ENCODE results near the gene APEH.

The APEH gene

GRCh38 chr3:49666592-49666991 is 7.6 kb upstream of the APEH start:
- Mint-ChIP-seq H3K27ac (no peak overlapping the region), H3K9me3 (no peaks in the 10 kb centered on the region), H3K27me3 (ENCODE audit: low read depth, poor library complexity) (peaks cover 8% of the 10 kb centered on the region), H3K4me3 (no peak overlapping the region), H3K36me3 (ENCODE audit: low read depth) (no peaks in the 10 kb centered on the region), H3K4me1 (peaks cover 48% of the 10 kb centered on the region)
- no peak for TF ChIP-seq CTCF (IDR thresholded peaks at IDR 0.05)
- DNase-seq: no peak

- no peak for DNase-seq
- peaks cover 56% of the 10 kb centered on the region for H3K4me1 Mint-ChIP-seq
- H3K4me3 Mint-ChIP-seq: no peak overlapping the region
- no peaks in the 10 kb centered on the region for H3K36me3 Mint-ChIP-seq (ENCODE audit: low read depth)
- peaks cover 8% of the 10 kb centered on the region for H3K27me3 Mint-ChIP-seq (ENCODE audit: low read depth, poor library complexity)
- TF ChIP-seq CTCF (IDR thresholded peaks at IDR 0.05): no peak
- H3K27ac Mint-ChIP-seq: peak overlapping the region; percentile 1
- H3K9me3 Mint-ChIP-seq: no peaks in the 10 kb centered on the region
Measured at GRCh38 chr3:49667701-49668413, 6.3 kb upstream of the APEH start.

GRCh38 chr3:49668414-49668797 is 5.7 kb upstream of the APEH start:
- no peak for TF ChIP-seq CTCF (IDR thresholded peaks at IDR 0.05)
- peaks cover 60% of the 10 kb centered on the region for H3K4me1 Mint-ChIP-seq
- no peak overlapping the region for H3K4me3 Mint-ChIP-seq
- peak overlapping the region; percentile 1 for H3K27ac Mint-ChIP-seq
- DNase-seq: no peak
- no peaks in the 10 kb centered on the region for H3K9me3 Mint-ChIP-seq
- peaks cover 8% of the 10 kb centered on the region for H3K27me3 Mint-ChIP-seq (ENCODE audit: low read depth, poor library complexity)
- no peaks in the 10 kb centered on the region for H3K36me3 Mint-ChIP-seq (ENCODE audit: low read depth)

- H3K4me1 Mint-ChIP-seq: peaks cover 65% of the 10 kb centered on the region
- TF ChIP-seq CTCF (IDR thresholded peaks at IDR 0.05): no peak
- peaks cover 8% of the 10 kb centered on the region for H3K27me3 Mint-ChIP-seq (ENCODE audit: low read depth, poor library complexity)
- no peaks in the 10 kb centered on the region for H3K36me3 Mint-ChIP-seq (ENCODE audit: low read depth)
- no peak overlapping the region for H3K27ac Mint-ChIP-seq
- no peak for DNase-seq
- no peaks in the 10 kb centered on the region for H3K9me3 Mint-ChIP-seq
- H3K4me3 Mint-ChIP-seq: no peak overlapping the region
Measured at GRCh38 chr3:49668861-49669260, 5.3 kb upstream of the APEH start.

- DNase-seq: no peak
- H3K27me3 Mint-ChIP-seq (ENCODE audit: low read depth, poor library complexity): peaks cover 4% of the 10 kb centered on the region
- no peaks in the 10 kb centered on the region for H3K36me3 Mint-ChIP-seq (ENCODE audit: low read depth)
- H3K9me3 Mint-ChIP-seq: no peaks in the 10 kb centered on the region
- TF ChIP-seq CTCF (IDR thresholded peaks at IDR 0.05): no peak
- peaks cover 66% of the 10 kb centered on the region for H3K4me1 Mint-ChIP-seq
- H3K27ac Mint-ChIP-seq: no peak overlapping the region
- H3K4me3 Mint-ChIP-seq: no peak overlapping the region
Measured at GRCh38 chr3:49669352-49669751, 4.8 kb upstream of the APEH start.

GRCh38 chr3:49670940-49671290 is 3.2 kb upstream of the APEH start:
- H3K27ac Mint-ChIP-seq: no peak overlapping the region
- H3K9me3 Mint-ChIP-seq: no peaks in the 10 kb centered on the region
- peaks cover 67% of the 10 kb centered on the region for H3K4me1 Mint-ChIP-seq
- no peak for TF ChIP-seq CTCF (IDR thresholded peaks at IDR 0.05)
- peaks cover 3% of the 10 kb centered on the region for H3K36me3 Mint-ChIP-seq (ENCODE audit: low read depth)
- no peak overlapping the region for H3K4me3 Mint-ChIP-seq
- peaks cover 4% of the 10 kb centered on the region for H3K27me3 Mint-ChIP-seq (ENCODE audit: low read depth, poor library complexity)
- DNase-seq: no peak

Measured in nephron progenitor cell (in vitro differentiated cells).